Right atrium auricular region (tissue), 2 donors: ENCODE measurements around the gene DLGAP1. TPM values are rescaled to one million over a fixed set of nuclear protein-coding genes. Genes with fewer than 3 reads are reported as not detected.

Source experiments
- DNase-seq: peaks from one replicate; pipeline ENCODE4 v3.0.0-alpha.2; 2019; ENCODE audit warnings: low spot score
- H3K27ac ChIP-seq, 2 donors: fragments of 200-600 bp; sonication (generic); 1 replicate in 1 of 2; 2 replicates in 1 of 2; pipeline ENCODE4 v1.5.1; 2016 to 2019
- H3K27me3 ChIP-seq, 2 donors: fragments of 200-600 bp; sonication (generic); one replicate each; pipeline versions ENCODE4 v1.5.1 to v1.6.0; 2017 to 2019
- H3K36me3 ChIP-seq: fragments of 200-600 bp; sonication (generic); one replicate; pipeline ENCODE4 v1.5.1; 2016
- H3K4me1 ChIP-seq, 2 donors: fragments of 200-600 bp; sonication (generic); one replicate each; pipeline versions ENCODE4 v1.5.1 to v1.6.0; 2017 to 2019
- H3K4me3 ChIP-seq, 2 donors: fragments of 200-600 bp; sonication (generic); 1 replicate in 1 of 2; 2 replicates in 1 of 2; pipeline ENCODE4 v1.5.1; 2017 to 2019; ENCODE audit warnings: mild to moderate bottlenecking in 1 of 2, moderate library complexity in 1 of 2
- H3K9me3 ChIP-seq, 2 donors: fragments of 200-600 bp; sonication (generic); one replicate each; pipeline ENCODE4 v1.5.1; 2019
- total RNA-seq, 2 donors: library from RNA; depleted of rRNA; stranded (reverse); fragments of >200 nt; gene quantifications; one replicate each; pipeline ENCODE4 v1.1.0, GENCODE V29; 2016
- TF ChIP-seq, protein P1 (sequence below), 2 donors: fragments of 200-600 bp; sonication (generic); IDR thresholded peaks; one replicate each; pipeline ENCODE4 v1.5.1; 2019; ENCODE audit warnings: antibody characterized with exemption in 2 of 2

Gene DLGAP1
- total RNA-seq, 2 donors from 2014 or later = 0.56 to 1.1 TPM

- DNase-seq = no peak
- H3K4me1 ChIP-seq = no peaks in the 10 kb centered on the region
- no peaks in the 10 kb centered on the region for H3K27me3 ChIP-seq
- no peak overlapping the region for H3K27ac ChIP-seq
- no peaks in the 10 kb centered on the region for H3K9me3 ChIP-seq
- H3K36me3 ChIP-seq = no peaks in the 10 kb centered on the region
- H3K4me3 ChIP-seq = no peak overlapping the region
- TF ChIP-seq, protein P1, sequence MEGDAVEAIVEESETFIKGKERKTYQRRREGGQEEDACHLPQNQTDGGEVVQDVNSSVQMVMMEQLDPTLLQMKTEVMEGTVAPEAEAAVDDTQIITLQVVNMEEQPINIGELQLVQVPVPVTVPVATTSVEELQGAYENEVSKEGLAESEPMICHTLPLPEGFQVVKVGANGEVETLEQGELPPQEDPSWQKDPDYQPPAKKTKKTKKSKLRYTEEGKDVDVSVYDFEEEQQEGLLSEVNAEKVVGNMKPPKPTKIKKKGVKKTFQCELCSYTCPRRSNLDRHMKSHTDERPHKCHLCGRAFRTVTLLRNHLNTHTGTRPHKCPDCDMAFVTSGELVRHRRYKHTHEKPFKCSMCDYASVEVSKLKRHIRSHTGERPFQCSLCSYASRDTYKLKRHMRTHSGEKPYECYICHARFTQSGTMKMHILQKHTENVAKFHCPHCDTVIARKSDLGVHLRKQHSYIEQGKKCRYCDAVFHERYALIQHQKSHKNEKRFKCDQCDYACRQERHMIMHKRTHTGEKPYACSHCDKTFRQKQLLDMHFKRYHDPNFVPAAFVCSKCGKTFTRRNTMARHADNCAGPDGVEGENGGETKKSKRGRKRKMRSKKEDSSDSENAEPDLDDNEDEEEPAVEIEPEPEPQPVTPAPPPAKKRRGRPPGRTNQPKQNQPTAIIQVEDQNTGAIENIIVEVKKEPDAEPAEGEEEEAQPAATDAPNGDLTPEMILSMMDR (IDR thresholded peaks at IDR 0.05) = no peak
Measured at GRCh38 chr18:3814816-3815215, 640.3 kb downstream of the DLGAP1 start.

GRCh38 chr18:3810296-3810695 lies 644.8 kb downstream of the DLGAP1 start:
- Histone ChIP-seq H3K4me3 (no peak overlapping the region), H3K9me3 (no peaks in the 10 kb centered on the region), H3K27me3 (no peaks in the 10 kb centered on the region), H3K36me3 (no peaks in the 10 kb centered on the region), H3K27ac (no peak overlapping the region), H3K4me1 (no peaks in the 10 kb centered on the region)
- TF ChIP-seq, protein P1 (IDR thresholded peaks at IDR 0.05) = no peak
- DNase-seq = no peak

DNA sequence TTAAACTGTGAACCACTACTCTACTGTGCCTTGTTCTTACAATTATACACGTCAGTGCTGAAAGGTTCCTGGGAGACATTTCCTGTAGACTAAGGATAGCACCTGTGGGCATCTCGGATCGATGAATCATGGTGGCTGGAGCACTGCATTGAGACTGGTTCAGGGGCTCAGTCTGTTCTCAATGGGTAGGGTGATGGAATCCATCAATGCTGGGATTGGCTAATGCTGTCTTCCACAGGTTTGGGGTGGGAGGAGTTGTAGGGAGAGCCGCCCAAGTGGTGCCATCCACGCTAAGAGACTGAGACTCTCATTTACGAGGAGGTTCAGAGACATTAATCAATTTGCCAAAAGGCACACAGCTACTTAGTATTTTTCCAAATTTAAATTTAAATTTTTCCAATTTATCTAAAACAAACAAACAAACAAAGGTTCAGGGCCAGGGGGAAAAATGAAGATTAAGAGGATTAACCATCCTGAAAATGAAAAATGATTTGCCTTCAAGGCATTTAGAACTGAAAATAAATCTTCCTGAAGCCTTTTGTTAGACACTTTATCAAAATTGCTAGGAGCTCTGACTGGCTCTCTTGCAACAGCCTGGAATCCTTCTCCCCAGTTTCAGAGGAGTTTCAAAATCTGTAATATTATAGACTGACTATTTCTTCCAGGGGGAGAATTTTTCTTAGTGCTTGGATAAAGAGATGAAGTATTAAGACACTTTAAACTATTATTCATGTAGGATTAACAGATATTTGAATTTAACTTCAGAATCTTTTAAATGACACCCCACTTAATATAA lies 645.9 kb downstream of the DLGAP1 start:
- H3K4me1 ChIP-seq = no peaks in the 10 kb centered on the region
- TF ChIP-seq, protein P1 (IDR thresholded peaks at IDR 0.05) = no peak
- DNase-seq = no peak
- no peaks in the 10 kb centered on the region for H3K27me3 ChIP-seq
- no peak overlapping the region for H3K4me3 ChIP-seq
- H3K36me3 ChIP-seq = no peaks in the 10 kb centered on the region
- no peak overlapping the region for H3K27ac ChIP-seq
- no peaks in the 10 kb centered on the region for H3K9me3 ChIP-seq

- Histone ChIP-seq H3K36me3 (no peaks in the 10 kb centered on the region), H3K27ac (no peak overlapping the region), H3K27me3 (no peaks in the 10 kb centered on the region), H3K4me1 (no peaks in the 10 kb centered on the region), H3K9me3 (no peaks in the 10 kb centered on the region), H3K4me3 (no peak overlapping the region)
- DNase-seq = no peak
- TF ChIP-seq, protein P1 (IDR thresholded peaks at IDR 0.05) = no peak
Measured at GRCh38 chr18:3806656-3807055, 648.5 kb downstream of the DLGAP1 start.

- Histone ChIP-seq H3K4me1 (no peaks in the 10 kb centered on the region), H3K36me3 (no peaks in the 10 kb centered on the region), H3K9me3 (no peaks in the 10 kb centered on the region), H3K27me3 (no peaks in the 10 kb centered on the region), H3K27ac (no peak overlapping the region), H3K4me3 (no peak overlapping the region)
- no peak for DNase-seq
- TF ChIP-seq, protein P1 (IDR thresholded peaks at IDR 0.05) = no peak
Measured at GRCh38 chr18:3804336-3804735, 650.8 kb downstream of the DLGAP1 start.

DNA sequence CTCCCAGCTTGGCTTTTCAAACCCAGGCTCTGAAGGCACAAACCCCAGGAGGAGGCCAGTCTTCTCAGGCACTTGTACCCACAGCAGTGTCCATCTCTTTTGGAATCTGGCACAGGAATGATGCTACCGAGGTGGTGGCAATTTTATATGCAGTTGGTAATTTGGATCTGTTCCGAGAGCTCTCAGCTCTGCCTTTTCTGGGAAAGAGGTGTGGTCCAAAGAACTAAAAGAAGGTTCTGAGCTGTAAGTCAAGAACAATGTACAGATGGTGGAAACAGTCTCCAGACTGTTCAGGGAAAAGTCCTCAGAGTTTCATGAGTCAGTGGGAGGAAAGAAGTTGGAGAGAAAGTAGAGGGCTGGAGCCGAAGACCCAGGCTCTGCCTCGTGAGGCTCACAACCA lies 651.8 kb downstream of the DLGAP1 start:
- no peaks in the 10 kb centered on the region for H3K4me1 ChIP-seq
- DNase-seq = no peak
- no peaks in the 10 kb centered on the region for H3K9me3 ChIP-seq
- H3K4me3 ChIP-seq = no peak overlapping the region
- TF ChIP-seq, protein P1 (IDR thresholded peaks at IDR 0.05) = no peak
- no peaks in the 10 kb centered on the region for H3K36me3 ChIP-seq
- no peak overlapping the region for H3K27ac ChIP-seq
- H3K27me3 ChIP-seq = no peaks in the 10 kb centered on the region
